HTR-8/SVneo (cell line): ENCODE results near the gene ADORA3.

Source experiments
- DNase-seq: peaks from one replicate; pipeline ENCODE4 v3.0.0; 2011; ENCODE audit warnings: low spot score, mixed read lengths; ENCODE audit not compliant: insufficient read length
- FAIRE-seq: peaks from 2 replicates; lab custom pipeline; 2011; peaks lifted over from hg19 to GRCh38; lab: Jason Lieb, UNC

ADORA3 gene

GRCh38 chr1:111450185-111450584 is 53.2 kb downstream of the ADORA3 start:
- FAIRE-seq, result no peak
- no peak for DNase-seq

- DNase-seq, result no peak
- FAIRE-seq, result no peak
Observed at GRCh38 chr1:111449703-111450017, 53.8 kb downstream of the ADORA3 start.
